HepG2 (cell line): ENCODE measurements around the gene COQ4. TPM values are rescaled to one million over a fixed set of nuclear protein-coding genes. Genes with fewer than 3 reads are reported as not detected.

Experiments used
- AHR ChIP-seq: IDR thresholded peaks from 2 replicates; pipeline ENCODE4 v1.6.1; 2018; ENCODE audit warnings: missing genetic modification reagents, missing compliant biosample characterization
- ATF6 ChIP-seq: sonication (generic); formaldehyde crosslinking; conservative IDR thresholded peaks from 2 replicates; pipeline ENCODE4 v1.4.0; 2020; ENCODE audit warnings: missing genetic modification reagents
- CREB1 ChIP-seq, 2 experiments: fragments of 450-650 bp in 1 of 2; IDR thresholded peaks; 2 replicates each; pipeline ENCODE4 v1.6.1; 2016 to 2017; ENCODE audit warnings: control low read depth in 1 of 2, mild to moderate bottlenecking in 1 of 2, missing compliant biosample characterization in 1 of 2, missing genetic modification characterization in 1 of 2
- FOXP4 ChIP-seq: sonication (generic); formaldehyde crosslinking; IDR thresholded peaks from 2 replicates; pipeline ENCODE4 v1.4.0; 2020; ENCODE audit warnings: missing genetic modification reagents
- PHF20 ChIP-seq: sonication (generic); formaldehyde crosslinking; IDR thresholded peaks from 2 replicates; pipeline ENCODE4 v1.5.0; 2020; ENCODE audit warnings: mild to moderate bottlenecking, missing genetic modification reagents
- RAD51 ChIP-seq: fragments of 450-650 bp; IDR thresholded peaks from 2 replicates; pipeline ENCODE4 v1.6.1; 2016; ENCODE audit warnings: borderline replicate concordance
- SALL2 ChIP-seq: sonication (generic); formaldehyde crosslinking; IDR thresholded peaks from 2 replicates; pipeline ENCODE4 v1.8.1; 2023; ENCODE audit warnings: mild to moderate bottlenecking, missing genetic modification reagents, inconsistent platforms
- SP140L ChIP-seq: sonication (generic); formaldehyde crosslinking; IDR thresholded peaks from 2 replicates; pipeline ENCODE4 v1.4.0; 2020; ENCODE audit warnings: missing genetic modification reagents, borderline replicate concordance
- ZBTB44 ChIP-seq: sonication (generic); formaldehyde crosslinking; IDR thresholded peaks from 2 replicates; pipeline ENCODE4 v1.4.0; 2020; ENCODE audit warnings: missing genetic modification reagents
- ZHX2 ChIP-seq, 2 experiments: sonication (generic) in 1 of 2; formaldehyde crosslinking in 1 of 2; IDR thresholded peaks; 2 replicates each; pipeline versions ENCODE4 v1.6.1 to v1.9.0; 2014 to 2022; ENCODE audit warnings: antibody characterized with exemption in 1 of 2, borderline replicate concordance in 1 of 2, inconsistent platforms in 1 of 2, low read depth in 1 of 2, missing genetic modification reagents in 1 of 2
- ZNF274 ChIP-seq: sonication (generic); formaldehyde crosslinking; IDR thresholded peaks from 2 replicates; pipeline ENCODE4 v1.5.1; 2020; ENCODE audit warnings: mild to moderate bottlenecking, missing genetic modification reagents
- ZNF484 ChIP-seq: sonication (generic); formaldehyde crosslinking; IDR thresholded peaks from 2 replicates; pipeline ENCODE4 v1.5.1; 2020; ENCODE audit warnings: mild to moderate bottlenecking, low read depth, missing genetic modification reagents, borderline replicate concordance
- ZNF691 ChIP-seq: sonication (generic); formaldehyde crosslinking; IDR thresholded peaks from 2 replicates; pipeline ENCODE4 v1.4.0; 2020; ENCODE audit warnings: missing genetic modification reagents, low read depth, mild to moderate bottlenecking, borderline replicate concordance
- ZNF75D ChIP-seq: sonication (generic); formaldehyde crosslinking; IDR thresholded peaks from 2 replicates; pipeline ENCODE4 v1.8.1; 2023; ENCODE audit warnings: missing genetic modification reagents, mild to moderate bottlenecking, borderline replicate concordance
- polyA plus RNA-seq, 8 experiments: library from polyadenylated mRNA; depleted of rRNA in 3 of 8; stranded (reverse) in 7 of 8; unstranded in 1 of 8; fragments of >200 nt; fragmentation: Illumina TruSeq in 4 of 8; extraction: Trizol in 4 of 8; gene quantifications; 2 replicates each; pipeline versions ENCODE4 v1.2.1 to v1.2.3, GENCODE V29; 2011 to 2016; ENCODE audit warnings: low read depth in 4 of 8, missing spikeins in 1 of 8, mixed read lengths in 1 of 8; ENCODE audit not compliant: insufficient read depth in 1 of 8
- total RNA-seq, 5 experiments: library from RNA; depleted of rRNA; stranded (reverse); fragments of >200 nt; fragmentation: Illumina TruSeq; extraction: Trizol; gene quantifications; 2 replicates each; pipeline ENCODE4 v1.2.3, GENCODE V29; 2016; ENCODE audit warnings: low read depth in 1 of 5

Gene COQ4
- total and polyA plus RNA-seq, 2 of the 13 experiments (the other 11 are each of a cell fraction or from before 2014, with no cell fraction given) = 26.1 to 36.0 TPM

- TF ChIP-seq CREB1 (IDR thresholded peaks at IDR 0.05) = peak; percentile 64
- TF ChIP-seq CREB1 (CRISPR knock-in tag; IDR thresholded peaks at IDR 0.05) = peak; percentile 86
- TF ChIP-seq ZBTB44 (CRISPR knock-in tag) = no peak
- no peak for TF ChIP-seq ZNF75D (CRISPR knock-in tag)
- peak; percentile 63 for TF ChIP-seq FOXP4
- TF ChIP-seq PHF20 = peak; percentile 98
- TF ChIP-seq RAD51 = no peak; the same call in 1 of the 2 replicates
- no peak for TF ChIP-seq ATF6 (CRISPR knock-in tag)
- TF ChIP-seq SALL2 (CRISPR knock-in tag) = peak; percentile 85
- peak; percentile 79; the same call in 1 of the 2 replicates for TF ChIP-seq ZNF691
- no peak for TF ChIP-seq ZNF484 (CRISPR knock-in tag)
- peak; percentile 93 for TF ChIP-seq ZHX2 (IDR thresholded peaks at IDR 0.05; ENCODE audit: low read depth)
- TF ChIP-seq ZHX2 (CRISPR knock-in tag; IDR thresholded peaks at IDR 0.05; ENCODE audit: borderline replicate concordance) = no peak; the same call in none of the 2 replicates
- peak; percentile 74 for TF ChIP-seq ZNF274 (CRISPR knock-in tag)
- TF ChIP-seq AHR (CRISPR knock-in tag) = peak; percentile 93; the same call in 1 of the 2 replicates
- TF ChIP-seq SP140L (CRISPR knock-in tag) = peak; percentile 91; the same call in 1 of the 2 replicates
Measured at GRCh38 chr9:128322404-128323211, at the start of gene COQ4, which contains the start of gene TRUB2 (continued).
